GM12878 (cell line): Measurements from ENCODE around the gene SPATA31C1. TPM values are rescaled to one million over a fixed set of nuclear protein-coding genes. Genes with fewer than 3 reads are reported as not detected.
"Not testable (repeated sequence)": the region's sequence is repeated elsewhere in the genome, so short reads cannot be mapped to it uniquely, and the experiment has no call there.

Experiments
- ATAC-seq: fragments of 200-7000 bp; cut with Tn5 transposase; 3 replicates; pipeline ENCODE4 v1.9.1; 2020; ENCODE audit warnings: mild to moderate bottlenecking, moderate library complexity
- BruUV-seq: library from RNA; stranded (reverse); fragments of 400-500 nt; replicated peaks from 2 replicates; lab custom pipeline; 2021; lab: Mats Ljungman, UMichigan
- CTCF ChIA-PET: fragments of 300-600 bp; sonication (Branson Sonifier 250); formaldehyde crosslinking; extraction: SDS; loops from one replicate; lab custom pipeline; 2021; ENCODE audit warnings: inconsistent platforms; lab: Yijun Ruan, JAX
- POLR2A ChIA-PET: fragments of 350-600 bp; formaldehyde crosslinking; extraction: SDS; loops from one replicate; lab custom pipeline; 2021; ENCODE audit warnings: inconsistent platforms; lab: Charles Lee
- RAD21 ChIA-PET: fragments of 300-600 bp; sonication (Branson Sonifier 250); formaldehyde crosslinking; loops from one replicate; lab custom pipeline; 2023; ENCODE audit warnings: antibody characterized with exemption; ENCODE audit not compliant: unreplicated experiment; lab: Charles Lee
- SMC1A ChIA-PET: fragments of 300-600 bp; sonication (Branson Sonifier 250); formaldehyde crosslinking; loops from one replicate; lab custom pipeline; 2023; ENCODE audit not compliant: unreplicated experiment, uncharacterized antibody; lab: Charles Lee
- DNase-seq: peaks from one replicate; pipeline ENCODE4 v3.0.0-alpha.2; 2011; ENCODE audit warnings: low read depth, low spot score
- FAIRE-seq: peaks from 3 replicates; lab custom pipeline; 2011; peaks lifted over from hg19 to GRCh38; lab: Jason Lieb, UNC
- H2AFZ ChIP-seq: 2 replicates; pipeline ENCODE4 v1.6.0; 2011; ENCODE audit warnings: low read depth, low read length, control low read depth; ENCODE audit not compliant: control insufficient read depth
- H3K27ac ChIP-seq: 2 replicates; pipeline ENCODE4 v1.5.1; 2011; ENCODE audit warnings: control low read depth; ENCODE audit not compliant: control insufficient read depth, insufficient read depth
- H3K27me3 ChIP-seq, 2 experiments: replicated peaks in 1 of 2; 2 replicates each; pipeline versions ENCODE4 v1.6.0 to v1.6.1; 2011; ENCODE audit warnings: low read length in 1 of 2; ENCODE audit not compliant: control insufficient read depth in 2 of 2, insufficient read depth in 2 of 2
- H3K36me3 ChIP-seq, 2 experiments: 2 replicates each; pipeline ENCODE4 v1.5.1; 2011; ENCODE audit warnings: low read length in 1 of 2; ENCODE audit not compliant: control insufficient read depth in 2 of 2, insufficient read depth in 2 of 2
- H3K4me1 ChIP-seq: 2 replicates; pipeline ENCODE4 v1.6.1; 2011; ENCODE audit warnings: mild to moderate bottlenecking, low read length, moderate library complexity, mixed read lengths; ENCODE audit not compliant: control insufficient read depth, insufficient read depth
- H3K4me2 ChIP-seq: 2 replicates; pipeline ENCODE4 v1.6.0; 2011; ENCODE audit warnings: control low read depth; ENCODE audit not compliant: control insufficient read depth, insufficient read depth
- H3K4me3 ChIP-seq: fragments of 200-600 bp; sonication (generic); 2 replicates; pipeline ENCODE4 v1.5.1; 2016
- H3K79me2 ChIP-seq: 2 replicates; pipeline ENCODE4 v1.6.0; 2011; ENCODE audit warnings: low read length; ENCODE audit not compliant: control insufficient read depth, insufficient read depth
- H3K9ac ChIP-seq: 2 replicates; pipeline ENCODE4 v1.8.0; 2011; ENCODE audit warnings: low read length, control low read depth, mixed read lengths; ENCODE audit not compliant: control insufficient read depth, insufficient read depth
- H3K9me3 ChIP-seq: replicated peaks from 3 replicates; pipeline ENCODE4 v1.5.1; 2011; ENCODE audit warnings: mild to moderate bottlenecking, low read length; ENCODE audit not compliant: control insufficient read depth, insufficient read depth
- H4K20me1 ChIP-seq: 2 replicates; pipeline ENCODE4 v1.6.0; 2011; ENCODE audit not compliant: control insufficient read depth, insufficient read depth
- BCLAF1 ChIP-seq: fragments of 450-650 bp; IDR thresholded peaks from 2 replicates; pipeline ENCODE4 v1.6.1; 2017; ENCODE audit warnings: antibody characterized with exemption, mild to moderate bottlenecking, moderate library complexity
- EP300 ChIP-seq, 2 experiments: fragments of 150-350 bp in 1 of 2; IDR thresholded peaks; 2 replicates each; pipeline ENCODE4 v1.6.1; 2011 to 2012; ENCODE audit warnings: low read depth in 2 of 2, low read length in 2 of 2, borderline replicate concordance in 1 of 2, improper control_type of control experiment in 1 of 2, inconsistent platforms in 1 of 2; ENCODE audit not compliant: control insufficient read depth in 1 of 2
- KDM1A ChIP-seq: fragments of 200-600 bp; sonication (generic); IDR thresholded peaks from 2 replicates; pipeline ENCODE4 v1.6.1; 2016; ENCODE audit warnings: borderline replicate concordance
- MTA3 ChIP-seq: IDR thresholded peaks from 2 replicates; pipeline ENCODE4 v1.6.1; 2012; ENCODE audit warnings: low read length, inconsistent platforms, borderline replicate concordance
- RCOR1 ChIP-seq: conservative IDR thresholded peaks from 2 replicates; pipeline ENCODE4 v1.6.1; 2012; ENCODE audit warnings: low read depth, low read length, improper control_type of control experiment
- SMARCA5 ChIP-seq: fragments of 450-650 bp; IDR thresholded peaks from 2 replicates; pipeline ENCODE4 v1.6.1; 2017; ENCODE audit warnings: mild to moderate bottlenecking
- SREBF2 ChIP-seq: IDR thresholded peaks from 2 replicates; pipeline ENCODE4 v1.6.1; 2012; ENCODE audit warnings: mild to moderate bottlenecking, low read length
- TCF3 ChIP-seq: IDR thresholded peaks from 2 replicates; pipeline ENCODE4 v1.6.1; 2012; ENCODE audit warnings: low read depth, mild to moderate bottlenecking, low read length, borderline replicate concordance; ENCODE audit not compliant: insufficient read depth
- ZBED1 ChIP-seq: IDR thresholded peaks from 2 replicates; pipeline ENCODE4 v1.6.1; 2016; ENCODE audit warnings: borderline replicate concordance
- whole genome bisulfite sequencing: methylation state at CpG from one replicate; pipeline ENCODE4 v1.1.6; 2016; ENCODE audit warnings: low lambda C conversion rate; ENCODE audit not compliant: insufficient replicate concordance, insufficient coverage; ENCODE audit errors: missing lambda C conversion rate; 5-methylcytosine and 5-hydroxymethylcytosine counted together
- in situ Hi-C: fragments of 300-500 bp; cut with MboI; formaldehyde crosslinking; loops from 9 replicates; pipeline ENCODE4 v1.14.3; 2018; ENCODE audit warnings: mixed read lengths
- intact Hi-C: fragments of 100-400 bp; cut with micrococcal nuclease; formaldehyde crosslinking; loops from one replicate; pipeline ENCODE4 v1.14.2; 2022; ENCODE audit not compliant: unreplicated experiment
- polyA plus RNA-seq, 11 experiments: library from polyadenylated mRNA; depleted of rRNA in 4 of 11; unstranded in 6 of 11; stranded (reverse) in 5 of 11; fragments of >200 nt; fragmentation: Nextera tagmentation in 4 of 11; fragmentation: Illumina TruSeq in 1 of 11; extraction: Ambion mirVana in 4 of 11; extraction: Trizol in 1 of 11; gene quantifications; 1 replicate in 1 of 11; 2 replicates in 10 of 11; pipeline versions ENCODE4 v1.2.1 to v1.2.3, GENCODE V29; 2011 to 2016; ENCODE audit warnings: inconsistent platforms in 2 of 11, missing spikeins in 2 of 11, low read depth in 1 of 11
- total RNA-seq, 4 experiments: library from RNA; depleted of rRNA in 3 of 4; stranded (reverse); fragments of >200 nt in 3 of 4; fragmentation: Illumina TruSeq in 1 of 4; extraction: Trizol in 1 of 4; gene quantifications; 2 replicates each; pipeline versions ENCODE4 v1.2.1 to v1.2.3, GENCODE V29; 2013 to 2021
- TF ChIP-seq, protein P1 (sequence below): fragments of 450-650 bp; IDR thresholded peaks from 2 replicates; pipeline ENCODE4 v1.6.1; 2017; ENCODE audit warnings: mild to moderate bottlenecking, low read depth, inconsistent platforms; ENCODE audit not compliant: poor library complexity, severe bottlenecking
- TF ChIP-seq, protein P2 (sequence below): fragments of 450-650 bp; IDR thresholded peaks from 2 replicates; pipeline ENCODE4 v1.6.1; 2017; ENCODE audit warnings: low read depth, mild to moderate bottlenecking, moderate library complexity

SPATA31C1 gene
- total and polyA plus RNA-seq, 10 of the 15 experiments (the other 5 are each of a cell fraction or from before 2014, with no cell fraction given): not detected

GRCh38 chr9:87939096-87939495 lies 21.3 kb downstream of the SPATA31C1 start:
- ATAC-seq, DNase-seq, BruUV-seq, H3K79me2 ChIP-seq, H3K36me3 ChIP-seq, H3K4me2 ChIP-seq, H3K27ac ChIP-seq, H2AFZ ChIP-seq, RAD21 ChIA-PET, POLR2A ChIA-PET, FAIRE-seq, in situ Hi-C loops, CTCF ChIA-PET, intact Hi-C loops, H3K27me3 ChIP-seq, H3K9me3 ChIP-seq, H3K4me1 ChIP-seq, H4K20me1 ChIP-seq, H3K4me3 ChIP-seq, SMC1A ChIA-PET, H3K9ac ChIP-seq: not testable (repeated sequence)
- 31% methylated on average over 6 of the region's 8 CpGs for WGBS

DNA sequence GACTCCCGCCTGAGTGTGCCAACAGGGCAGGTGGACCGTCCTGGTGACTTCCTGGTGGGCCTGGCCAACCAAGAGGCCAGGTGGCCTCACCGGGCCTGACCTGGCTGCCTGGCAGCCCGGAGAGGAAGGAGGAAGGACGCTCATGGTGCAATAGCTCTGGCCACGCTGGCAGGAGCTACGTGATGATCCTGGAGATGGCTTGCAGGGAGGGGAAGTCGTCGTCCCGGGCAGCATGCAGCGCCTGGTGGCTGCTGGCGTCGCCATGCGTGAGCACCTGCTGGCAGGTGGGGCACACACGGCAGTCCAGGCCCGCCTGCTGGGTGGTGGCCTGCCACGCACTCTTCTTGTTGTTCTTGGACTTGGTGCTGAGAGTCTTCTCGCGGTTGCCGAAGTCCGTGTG lies 26.3 kb downstream of the SPATA31C1 start:
- 63% methylated on average over 21 of the region's 21 CpGs for WGBS
- no peak overlapping the region for H2AFZ ChIP-seq
- no peaks in the 10 kb centered on the region for H4K20me1 ChIP-seq
- H3K9me3 ChIP-seq: no peaks in the 10 kb centered on the region
- H3K27me3 ChIP-seq: no peaks in the 10 kb centered on the region
- ATAC-seq (no peak), DNase-seq (no peak), FAIRE-seq (no peak)
- H3K4me1 ChIP-seq: no peaks in the 10 kb centered on the region
- H3K4me3 ChIP-seq: no peak overlapping the region
- no peaks in the 10 kb centered on the region for H3K79me2 ChIP-seq
- ChIA-PET SMC1A (no interaction called here), POLR2A (no interaction called here), CTCF (no interaction called here), RAD21 (no interaction called here)
- no peak overlapping the region for H3K27ac ChIP-seq
- intact Hi-C loops (no loop called here), in situ Hi-C loops (loop anchor here (5.0 kb wide), 1 partner anchor 168 kb away; no protein-coding TSS in a partner anchor)
- BruUV-seq: no TSS peak
- H3K36me3 ChIP-seq: no peaks in the 10 kb centered on the region
- H3K9ac ChIP-seq: no peak overlapping the region
- H3K4me2 ChIP-seq: no peak overlapping the region
- TF ChIP-seq SREBF2: no peak
- TF ChIP-seq, protein P1, sequence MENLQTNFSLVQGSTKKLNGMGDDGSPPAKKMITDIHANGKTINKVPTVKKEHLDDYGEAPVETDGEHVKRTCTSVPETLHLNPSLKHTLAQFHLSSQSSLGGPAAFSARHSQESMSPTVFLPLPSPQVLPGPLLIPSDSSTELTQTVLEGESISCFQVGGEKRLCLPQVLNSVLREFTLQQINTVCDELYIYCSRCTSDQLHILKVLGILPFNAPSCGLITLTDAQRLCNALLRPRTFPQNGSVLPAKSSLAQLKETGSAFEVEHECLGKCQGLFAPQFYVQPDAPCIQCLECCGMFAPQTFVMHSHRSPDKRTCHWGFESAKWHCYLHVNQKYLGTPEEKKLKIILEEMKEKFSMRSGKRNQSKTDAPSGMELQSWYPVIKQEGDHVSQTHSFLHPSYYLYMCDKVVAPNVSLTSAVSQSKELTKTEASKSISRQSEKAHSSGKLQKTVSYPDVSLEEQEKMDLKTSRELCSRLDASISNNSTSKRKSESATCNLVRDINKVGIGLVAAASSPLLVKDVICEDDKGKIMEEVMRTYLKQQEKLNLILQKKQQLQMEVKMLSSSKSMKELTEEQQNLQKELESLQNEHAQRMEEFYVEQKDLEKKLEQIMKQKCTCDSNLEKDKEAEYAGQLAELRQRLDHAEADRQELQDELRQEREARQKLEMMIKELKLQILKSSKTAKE: no peak
- no peak for TF ChIP-seq EP300 (IDR thresholded peaks at IDR 0.05; ENCODE audit: borderline replicate concordance in 1 of 2, control insufficient read depth in 1 of 2, low read depth in 2 of 2, low read length in 2 of 2)
- TF ChIP-seq RCOR1: no peak
- TF ChIP-seq MTA3: no peak
- no peak for TF ChIP-seq KDM1A
- TF ChIP-seq, protein P2, sequence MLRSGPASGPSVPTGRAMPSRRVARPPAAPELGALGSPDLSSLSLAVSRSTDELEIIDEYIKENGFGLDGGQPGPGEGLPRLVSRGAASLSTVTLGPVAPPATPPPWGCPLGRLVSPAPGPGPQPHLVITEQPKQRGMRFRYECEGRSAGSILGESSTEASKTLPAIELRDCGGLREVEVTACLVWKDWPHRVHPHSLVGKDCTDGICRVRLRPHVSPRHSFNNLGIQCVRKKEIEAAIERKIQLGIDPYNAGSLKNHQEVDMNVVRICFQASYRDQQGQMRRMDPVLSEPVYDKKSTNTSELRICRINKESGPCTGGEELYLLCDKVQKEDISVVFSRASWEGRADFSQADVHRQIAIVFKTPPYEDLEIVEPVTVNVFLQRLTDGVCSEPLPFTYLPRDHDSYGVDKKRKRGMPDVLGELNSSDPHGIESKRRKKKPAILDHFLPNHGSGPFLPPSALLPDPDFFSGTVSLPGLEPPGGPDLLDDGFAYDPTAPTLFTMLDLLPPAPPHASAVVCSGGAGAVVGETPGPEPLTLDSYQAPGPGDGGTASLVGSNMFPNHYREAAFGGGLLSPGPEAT: no peak
- no peak for TF ChIP-seq TCF3
- TF ChIP-seq SMARCA5: no peak
- TF ChIP-seq ZBED1: no peak
- no peak for TF ChIP-seq BCLAF1
